Measurements from ENCODE around the gene POU6F2. TPM values are rescaled to one million over a fixed set of nuclear protein-coding genes. Genes with fewer than 3 reads are reported as not detected.
A peak's percentile ranks its signal among the peaks of the same experiment; 100 is the strongest.

The POU6F2 gene
- total and polyA plus RNA-seq, 4 donors: 0.38 to 1.9 (median 1.5) TPM; not detected in 1

DNA sequence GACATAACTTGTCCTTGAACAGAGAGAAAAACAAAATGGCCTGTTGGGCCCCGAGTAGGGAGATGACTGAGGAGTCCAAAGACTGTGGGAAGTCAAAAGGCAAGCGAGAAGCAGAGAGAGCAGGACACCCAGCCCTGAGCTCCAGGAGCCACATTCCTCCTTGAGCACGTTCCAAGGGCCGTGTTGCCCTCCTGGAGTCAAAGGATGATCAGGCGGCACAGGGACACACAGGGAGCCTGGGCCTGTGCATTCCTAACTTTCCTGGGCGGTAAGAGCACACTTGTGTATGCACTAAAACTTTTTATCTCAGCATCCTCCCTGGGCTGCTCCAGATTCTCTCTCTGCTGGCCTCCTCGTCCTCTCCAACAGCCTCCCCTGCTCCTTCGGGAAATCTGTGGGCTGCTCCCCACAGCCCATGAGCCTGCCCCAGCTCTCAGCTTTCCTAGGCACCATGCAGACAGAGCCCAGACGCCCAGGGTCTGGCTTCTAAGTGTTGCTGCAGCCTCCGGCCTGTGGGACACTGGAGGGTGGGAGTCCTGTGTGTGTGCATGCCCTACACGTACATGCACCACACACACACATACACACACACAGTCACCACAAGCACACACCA lies 281.8 kb downstream of the POU6F2 start:
- ATAC-seq (ENCODE audit: low FRiP score): peak; percentile 52
- no peaks in the 10 kb centered on the region for H3K9me3 ChIP-seq (ENCODE audit: control insufficient read depth, low read length)
- DNase-seq: no peak
- H3K36me3 ChIP-seq (ENCODE audit: control insufficient read depth in 1 of 2, insufficient read depth in 2 of 2, low read length in 1 of 2): no peaks in the 10 kb centered on the region
- H3K4me3 ChIP-seq (ENCODE audit: low read length in 2 of 2): no peak overlapping the region
- intact Hi-C loops (cut with DNase I): loop anchor here in 1 of 2 donors (1.0 kb wide), 1 partner anchor 29 kb away; no protein-coding TSS in a partner anchor
- H3K27ac ChIP-seq (ENCODE audit: low read depth in 1 of 2, low read length in 2 of 2): no peak overlapping the region
- H3K27me3 ChIP-seq (ENCODE audit: control insufficient read depth in 1 of 2, insufficient read depth in 2 of 2, low read length in 1 of 2): no peaks in the 10 kb centered on the region
- no peaks in the 10 kb centered on the region for H3K4me1 ChIP-seq (ENCODE audit: control insufficient read depth in 1 of 2, insufficient read depth in 2 of 2, low read length in 2 of 2)
- WGBS, 2 donors: 70 to 71% methylated on average over 11 of the region's 11 CpGs

DNA sequence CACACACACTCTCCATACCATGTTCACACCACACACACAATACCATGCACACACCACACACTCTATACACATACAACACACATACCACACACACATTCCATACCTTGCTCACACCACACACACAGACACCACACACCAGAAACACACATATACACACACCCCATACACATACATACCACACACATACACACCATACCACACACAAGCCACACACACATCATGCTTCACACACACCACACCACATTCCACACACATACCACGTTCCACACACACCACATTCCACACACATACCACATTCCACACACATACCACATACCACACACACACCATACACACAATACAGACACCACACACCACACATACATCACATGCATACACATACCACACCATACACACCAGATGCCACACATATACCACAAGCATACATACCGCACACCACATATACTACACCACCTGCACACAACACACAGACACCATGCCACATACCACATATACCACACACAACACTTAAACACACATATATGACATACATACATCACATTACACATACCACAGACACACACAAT lies 282.7 kb downstream of the POU6F2 start:
- intact Hi-C loops (cut with DNase I): no loop called here
- Histone ChIP-seq H3K36me3 (ENCODE audit: control insufficient read depth in 1 of 2, insufficient read depth in 2 of 2, low read length in 1 of 2) (no peaks in the 10 kb centered on the region), H3K9me3 (ENCODE audit: control insufficient read depth, low read length) (no peaks in the 10 kb centered on the region), H3K27ac (ENCODE audit: low read depth in 1 of 2, low read length in 2 of 2) (no peak overlapping the region), H3K4me1 (ENCODE audit: control insufficient read depth in 1 of 2, insufficient read depth in 2 of 2, low read length in 2 of 2) (no peaks in the 10 kb centered on the region), H3K27me3 (ENCODE audit: control insufficient read depth in 1 of 2, insufficient read depth in 2 of 2, low read length in 1 of 2) (no peaks in the 10 kb centered on the region), H3K4me3 (ENCODE audit: low read length in 2 of 2) (no peak overlapping the region)
- WGBS, 2 donors: 86 to 88% methylated on average over 2 of the region's 2 CpGs
- ATAC-seq (ENCODE audit: low FRiP score): peak; percentile 9
- no peak for DNase-seq

DNA sequence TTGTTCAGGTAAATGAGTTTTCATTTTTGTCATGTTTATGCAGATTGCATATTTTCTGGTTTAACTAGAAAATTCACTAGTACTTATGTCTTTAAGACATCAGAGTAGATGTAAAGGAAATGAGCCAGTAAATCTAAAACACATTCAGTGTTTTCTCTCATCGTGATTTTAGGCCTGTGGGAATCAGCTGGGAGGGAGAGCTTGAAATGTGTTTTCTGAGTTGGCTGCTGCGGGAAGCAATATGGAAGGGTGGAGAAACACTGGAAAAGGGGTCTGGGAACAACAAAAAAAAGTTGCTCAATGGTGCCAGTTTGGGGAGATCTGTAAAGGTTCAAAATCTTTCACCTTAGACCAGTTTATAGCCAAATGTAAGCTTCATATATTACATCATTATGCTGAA lies 284.1 kb downstream of the POU6F2 start:
- Histone ChIP-seq H3K27me3 (ENCODE audit: control insufficient read depth in 1 of 2, insufficient read depth in 2 of 2, low read length in 1 of 2) (no peaks in the 10 kb centered on the region), H3K27ac (ENCODE audit: low read depth in 1 of 2, low read length in 2 of 2) (no peak overlapping the region), H3K4me3 (ENCODE audit: low read length in 2 of 2) (no peak overlapping the region), H3K36me3 (ENCODE audit: control insufficient read depth in 1 of 2, insufficient read depth in 2 of 2, low read length in 1 of 2) (no peaks in the 10 kb centered on the region), H3K9me3 (ENCODE audit: control insufficient read depth, low read length) (no peaks in the 10 kb centered on the region), H3K4me1 (ENCODE audit: control insufficient read depth in 1 of 2, insufficient read depth in 2 of 2, low read length in 2 of 2) (no peaks in the 10 kb centered on the region)
- intact Hi-C loops (cut with DNase I): no loop called here
- DNase-seq (no peak), ATAC-seq (ENCODE audit: low FRiP score) (no peak)
- 33 to 55% methylated on average over 2 of the region's 2 CpGs for WGBS, 2 donors

DNA sequence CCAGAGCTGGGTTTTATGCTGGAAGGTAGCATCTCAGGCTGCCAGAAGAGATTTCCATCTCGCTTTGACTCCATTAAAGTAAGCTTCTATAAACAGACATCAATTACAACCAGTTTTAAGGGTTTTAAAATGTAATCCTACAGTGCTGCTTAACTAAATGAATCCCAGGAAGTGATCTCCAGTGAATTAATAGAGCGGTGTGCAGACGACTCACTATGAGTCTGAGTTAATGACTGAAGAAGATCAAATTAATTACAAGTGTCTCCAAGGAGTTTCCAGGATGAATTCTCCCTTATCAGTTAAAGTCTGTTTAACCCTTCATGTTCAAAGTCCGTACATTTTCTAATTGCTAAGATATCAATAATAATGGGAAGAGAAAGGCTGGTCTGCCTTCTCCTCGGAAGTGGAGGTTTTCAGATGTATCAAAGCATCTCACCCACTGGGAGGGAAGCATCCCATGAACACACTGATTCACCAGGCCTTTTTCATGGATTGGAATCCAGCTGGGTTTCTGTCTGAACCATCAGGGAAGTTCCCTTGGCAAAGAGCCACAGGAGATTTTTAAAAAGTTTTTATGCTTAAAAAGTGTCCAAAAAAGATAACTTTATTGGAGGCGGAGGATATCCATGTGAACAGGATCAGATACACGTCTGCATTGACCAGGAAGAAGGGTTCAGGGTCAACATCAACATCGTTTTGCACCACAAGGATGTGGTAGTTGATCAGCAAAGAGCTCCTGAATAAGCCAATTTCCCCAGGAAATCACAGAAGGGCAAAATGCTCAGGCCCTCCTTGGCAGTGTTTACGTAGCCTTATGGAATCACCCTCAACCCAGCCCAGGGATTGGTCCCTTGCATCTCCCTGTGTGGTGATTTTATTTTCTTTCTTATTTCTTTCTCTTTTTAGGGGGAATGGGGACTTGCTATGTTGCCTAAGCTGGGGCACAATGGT lies 288.2 kb downstream of the POU6F2 start:
- peaks cover 0 to 2% of the 10 kb centered on the region in 2 donors for H3K4me1 ChIP-seq (ENCODE audit: control insufficient read depth in 1 of 2, insufficient read depth in 2 of 2, low read length in 2 of 2)
- H3K27ac ChIP-seq (ENCODE audit: low read depth in 1 of 2, low read length in 2 of 2): no peak overlapping the region
- no peak overlapping the region for H3K4me3 ChIP-seq (ENCODE audit: low read length in 2 of 2)
- intact Hi-C loops (cut with DNase I): no loop called here
- H3K9me3 ChIP-seq (ENCODE audit: control insufficient read depth, low read length): no peaks in the 10 kb centered on the region
- 81 to 82% methylated on average over 9 of the region's 9 CpGs for WGBS, 2 donors
- ATAC-seq (ENCODE audit: low FRiP score): no peak
- no peaks in the 10 kb centered on the region for H3K27me3 ChIP-seq (ENCODE audit: control insufficient read depth in 1 of 2, insufficient read depth in 2 of 2, low read length in 1 of 2)
- H3K36me3 ChIP-seq (ENCODE audit: control insufficient read depth in 1 of 2, insufficient read depth in 2 of 2, low read length in 1 of 2): no peaks in the 10 kb centered on the region
- no peak for DNase-seq

DNA sequence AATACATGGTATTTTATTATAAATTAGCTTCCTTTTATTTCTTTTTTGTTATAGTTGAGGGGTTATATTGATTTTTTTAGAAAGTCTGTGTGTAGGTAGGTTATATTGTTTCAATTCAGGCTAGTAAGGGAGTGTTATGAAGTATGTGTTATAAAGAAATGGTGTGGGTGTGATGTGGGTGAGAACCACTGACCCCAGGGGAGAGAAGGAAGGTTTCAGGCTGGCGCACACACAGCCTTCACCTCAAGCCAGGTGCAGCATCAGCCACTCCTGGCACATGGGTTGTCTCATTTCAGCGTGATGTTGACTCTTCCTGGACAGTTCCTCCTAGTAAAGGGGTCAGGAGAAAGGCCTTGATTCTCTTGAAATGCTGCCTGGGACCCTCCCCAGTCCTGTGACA lies 291.3 kb downstream of the POU6F2 start:
- DNase-seq (no peak), ATAC-seq (ENCODE audit: low FRiP score) (no peak)
- intact Hi-C loops (cut with DNase I): no loop called here
- WGBS, 2 donors: 60 to 72% methylated on average over 2 of the region's 2 CpGs
- no peaks in the 10 kb centered on the region for H3K9me3 ChIP-seq (ENCODE audit: control insufficient read depth, low read length)
- H3K4me1 ChIP-seq (ENCODE audit: control insufficient read depth in 1 of 2, insufficient read depth in 2 of 2, low read length in 2 of 2): peaks cover 0 to 5% of the 10 kb centered on the region in 2 donors
- no peaks in the 10 kb centered on the region for H3K27me3 ChIP-seq (ENCODE audit: control insufficient read depth in 1 of 2, insufficient read depth in 2 of 2, low read length in 1 of 2)
- H3K27ac ChIP-seq (ENCODE audit: low read depth in 1 of 2, low read length in 2 of 2): no peak overlapping the region
- no peaks in the 10 kb centered on the region for H3K36me3 ChIP-seq (ENCODE audit: control insufficient read depth in 1 of 2, insufficient read depth in 2 of 2, low read length in 1 of 2)
- H3K4me3 ChIP-seq (ENCODE audit: low read length in 2 of 2): no peak overlapping the region

DNA sequence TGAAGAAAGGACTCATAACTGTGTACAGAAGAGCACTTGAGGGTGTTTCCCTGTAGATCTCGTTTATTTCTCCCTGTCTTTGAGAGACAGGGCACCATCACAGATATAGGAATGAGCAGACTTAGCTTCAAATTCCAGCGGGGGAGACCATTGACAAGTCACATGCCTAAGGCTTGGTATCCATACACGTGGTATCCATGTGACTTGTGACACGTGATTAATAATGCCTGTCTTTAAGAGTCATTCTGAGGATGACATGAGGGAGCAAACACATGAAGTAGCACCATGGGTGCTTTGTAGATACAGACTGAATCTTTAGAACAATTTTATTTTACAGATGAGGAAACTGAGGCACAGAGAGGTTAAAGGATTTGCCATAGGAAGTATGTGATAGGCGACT lies 292.3 kb downstream of the POU6F2 start:
- intact Hi-C loops (cut with DNase I): no loop called here
- no peak for ATAC-seq (ENCODE audit: low FRiP score)
- H3K36me3 ChIP-seq (ENCODE audit: control insufficient read depth in 1 of 2, insufficient read depth in 2 of 2, low read length in 1 of 2): no peaks in the 10 kb centered on the region
- H3K4me3 ChIP-seq (ENCODE audit: low read length in 2 of 2): no peak overlapping the region
- 82 to 83% methylated on average over 5 of the region's 5 CpGs for WGBS, 2 donors
- peaks cover 0 to 5% of the 10 kb centered on the region in 2 donors for H3K4me1 ChIP-seq (ENCODE audit: control insufficient read depth in 1 of 2, insufficient read depth in 2 of 2, low read length in 2 of 2)
- no peaks in the 10 kb centered on the region for H3K27me3 ChIP-seq (ENCODE audit: control insufficient read depth in 1 of 2, insufficient read depth in 2 of 2, low read length in 1 of 2)
- H3K9me3 ChIP-seq (ENCODE audit: control insufficient read depth, low read length): no peaks in the 10 kb centered on the region
- no peak overlapping the region for H3K27ac ChIP-seq (ENCODE audit: low read depth in 1 of 2, low read length in 2 of 2)
- DNase-seq: no peak

DNA sequence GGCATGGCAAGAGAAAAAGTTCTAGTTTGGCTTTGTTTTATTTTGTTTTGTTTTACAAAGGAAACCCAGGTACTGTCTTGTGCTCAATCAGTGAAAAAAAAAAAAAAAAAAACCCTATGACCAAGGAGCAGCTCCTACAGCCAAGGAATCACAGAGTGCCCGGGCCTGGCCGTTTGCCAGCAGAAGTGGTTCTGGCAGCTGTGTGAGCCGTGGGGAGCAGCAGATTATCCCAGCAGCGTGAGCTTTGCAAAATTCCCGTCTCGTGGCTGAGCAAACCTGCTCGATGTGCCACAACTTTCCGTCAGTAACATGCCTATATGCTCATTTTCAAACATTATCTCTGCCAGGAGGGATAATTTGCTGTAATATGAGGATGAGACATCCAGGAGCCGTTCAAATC lies 293.7 kb downstream of the POU6F2 start:
- peak; percentile 65 for ATAC-seq (ENCODE audit: low FRiP score)

DNA sequence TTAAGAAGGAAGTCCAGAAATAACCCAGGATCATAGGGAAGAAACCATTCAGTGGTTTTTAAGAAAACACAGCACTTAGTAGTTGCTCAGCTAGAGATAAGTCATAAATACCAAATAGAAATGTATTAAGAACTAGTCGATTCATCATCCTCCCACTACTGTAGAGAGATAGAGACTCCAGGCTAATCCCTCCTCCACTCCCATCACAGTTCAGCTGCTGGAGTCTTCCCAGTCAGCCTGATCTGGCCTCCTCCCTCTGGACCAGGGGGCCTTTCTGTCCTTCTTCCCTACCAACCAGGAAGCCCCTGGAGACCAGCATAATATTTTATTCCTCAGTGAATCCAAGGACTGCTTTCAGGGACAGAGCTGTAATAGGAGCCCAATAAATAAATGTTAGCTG lies 294.4 kb downstream of the POU6F2 start:
- WGBS, 2 donors: 30 to 44% methylated on average over 1 of the region's 1 CpG
- Histone ChIP-seq H3K27me3 (ENCODE audit: control insufficient read depth in 1 of 2, insufficient read depth in 2 of 2, low read length in 1 of 2) (no peaks in the 10 kb centered on the region), H3K4me1 (ENCODE audit: control insufficient read depth in 1 of 2, insufficient read depth in 2 of 2, low read length in 2 of 2) (peaks cover 0 to 5% of the 10 kb centered on the region in 2 donors), H3K9me3 (ENCODE audit: control insufficient read depth, low read length) (no peaks in the 10 kb centered on the region), H3K36me3 (ENCODE audit: control insufficient read depth in 1 of 2, insufficient read depth in 2 of 2, low read length in 1 of 2) (no peaks in the 10 kb centered on the region), H3K4me3 (ENCODE audit: low read length in 2 of 2) (no peak overlapping the region), H3K27ac (ENCODE audit: low read depth in 1 of 2, low read length in 2 of 2) (peak overlapping the region in 1 of 2 donors; percentile 78)
- DNase-seq: no peak
- ATAC-seq (ENCODE audit: low FRiP score): no peak
- intact Hi-C loops (cut with DNase I): no loop called here

More for the DNA sequence above, 293.7 kb downstream of the POU6F2 start:
- H3K27me3 ChIP-seq (ENCODE audit: control insufficient read depth in 1 of 2, insufficient read depth in 2 of 2, low read length in 1 of 2): no peaks in the 10 kb centered on the region
- WGBS, 2 donors: 5 to 7% methylated on average over 9 of the region's 9 CpGs
- no peaks in the 10 kb centered on the region for H3K9me3 ChIP-seq (ENCODE audit: control insufficient read depth, low read length)
- intact Hi-C loops (cut with DNase I): no loop called here
- H3K4me3 ChIP-seq (ENCODE audit: low read length in 2 of 2): no peak overlapping the region
- H3K36me3 ChIP-seq (ENCODE audit: control insufficient read depth in 1 of 2, insufficient read depth in 2 of 2, low read length in 1 of 2): no peaks in the 10 kb centered on the region
- DNase-seq: peak; percentile 78 to 89
- no peak overlapping the region for H3K27ac ChIP-seq (ENCODE audit: low read depth in 1 of 2, low read length in 2 of 2)
- H3K4me1 ChIP-seq (ENCODE audit: control insufficient read depth in 1 of 2, insufficient read depth in 2 of 2, low read length in 2 of 2): peaks cover 0 to 5% of the 10 kb centered on the region in 2 donors

Measured in aorta (tissue), 5 donors.